GM21737 (cell line): ENCODE data around the gene ATP8A2.

Experiments used
- ATAC-seq: cut with Tn5 transposase; IDR thresholded peaks from one replicate; pipeline ENCODE4 v1.9.1; 2021; ENCODE audit warnings: mild to moderate bottlenecking, moderate library complexity; ENCODE audit not compliant: unreplicated experiment

ATP8A2 gene

DNA sequence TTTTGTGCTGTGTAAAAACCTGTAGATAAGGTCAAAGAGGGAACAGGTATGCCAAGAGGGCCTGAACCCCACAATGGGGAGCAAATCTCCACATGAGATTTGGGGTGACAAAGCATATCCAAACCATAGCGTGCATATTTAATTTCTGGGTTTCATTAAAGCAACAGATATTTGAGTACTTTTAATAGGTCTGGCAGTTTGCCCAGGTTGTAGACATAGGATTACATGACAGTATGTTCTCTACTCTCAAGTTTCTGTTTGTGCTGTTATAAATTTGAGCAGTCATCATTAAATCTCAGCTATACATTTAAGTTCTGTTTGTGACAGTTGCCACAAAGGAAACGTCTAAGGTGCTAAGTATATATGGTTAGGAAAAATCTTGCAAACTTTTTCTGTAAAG lies 236.4 kb downstream of the ATP8A2 start:
- ATAC-seq: no peak

GRCh38 chr13:25616674-25617073 lies 244.9 kb downstream of the ATP8A2 start:
- no peak for ATAC-seq

DNA sequence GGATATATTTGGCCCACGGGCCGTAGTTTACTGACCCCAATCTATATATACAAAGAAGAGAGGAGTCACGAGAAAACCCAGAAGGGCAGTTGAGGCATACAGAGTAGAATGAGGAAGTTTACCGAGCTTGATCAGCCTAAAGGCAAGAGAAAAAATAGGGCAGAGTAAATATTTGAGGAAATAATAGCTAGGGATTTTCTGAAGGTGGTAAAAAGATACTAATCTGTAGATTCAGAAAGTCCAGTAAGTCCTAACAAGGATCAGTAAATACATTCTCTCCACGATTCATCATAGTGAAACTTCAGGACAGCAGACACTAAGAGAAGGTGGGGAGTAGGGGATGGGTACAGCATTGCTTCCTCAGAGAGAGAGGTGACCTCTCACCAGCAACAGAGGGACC lies 248.1 kb downstream of the ATP8A2 start:
- ATAC-seq: no peak

DNA sequence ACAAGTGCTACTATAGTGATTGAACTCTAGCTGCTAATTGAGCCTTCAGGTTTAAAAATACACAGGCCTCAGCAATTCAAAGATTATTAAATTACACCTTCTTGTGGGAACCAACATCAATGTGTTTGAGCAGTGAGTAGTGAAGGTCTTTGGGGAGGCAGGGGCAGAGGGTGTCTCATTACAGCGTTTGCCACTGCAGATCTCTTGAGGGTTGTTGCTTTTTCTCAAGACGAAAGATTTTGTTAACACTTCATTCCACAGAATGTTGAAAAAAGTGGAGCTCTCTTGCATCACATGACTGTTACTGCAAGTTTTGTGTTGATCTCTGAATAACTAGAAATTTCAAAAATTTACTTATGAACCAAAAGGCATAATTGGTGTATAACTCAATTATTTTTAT lies 253.6 kb downstream of the ATP8A2 start:
- ATAC-seq: no peak

GRCh38 chr13:25630329-25630900 lies 258.6 kb downstream of the ATP8A2 start:
- no peak for ATAC-seq

GRCh38 chr13:25632166-25632888 lies 260.6 kb downstream of the ATP8A2 start:
- ATAC-seq: no peak

GRCh38 chr13:25633093-25633492 lies 261.3 kb downstream of the ATP8A2 start:
- ATAC-seq: no peak

- no peak for ATAC-seq
Observed at GRCh38 chr13:25645681-25646080, 273.9 kb downstream of the ATP8A2 start.

DNA sequence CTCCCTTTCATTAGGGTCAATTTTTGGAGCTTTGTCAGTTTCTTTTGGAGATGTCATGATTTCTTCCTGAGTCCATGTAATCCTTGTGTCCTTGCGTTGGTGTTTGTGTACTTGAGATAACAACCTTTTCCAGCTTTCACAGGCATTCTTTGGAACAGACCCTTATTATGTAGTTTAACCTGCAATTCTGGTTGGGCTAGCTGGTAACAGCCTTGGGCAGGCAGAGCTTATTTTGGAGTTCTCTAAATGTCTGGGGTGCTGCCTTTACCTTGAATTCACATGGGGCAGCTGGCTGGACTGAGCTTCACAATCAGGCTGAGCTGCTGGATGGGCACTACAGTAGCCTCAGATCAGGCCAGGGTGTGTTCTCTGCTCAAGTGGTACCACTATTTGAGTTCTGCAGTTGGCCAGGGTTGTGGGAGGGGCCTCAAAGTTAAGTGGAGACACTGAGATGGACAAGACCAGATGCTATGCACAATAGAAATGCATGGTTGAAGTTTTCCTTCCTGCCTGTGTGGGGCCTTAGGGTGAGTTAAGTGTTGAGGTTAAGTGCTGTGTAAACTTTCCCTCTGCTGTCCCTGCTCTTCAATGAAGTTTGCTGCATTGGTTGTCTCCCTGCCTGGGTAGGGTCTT lies 277.3 kb downstream of the ATP8A2 start:
- ATAC-seq: no peak

DNA sequence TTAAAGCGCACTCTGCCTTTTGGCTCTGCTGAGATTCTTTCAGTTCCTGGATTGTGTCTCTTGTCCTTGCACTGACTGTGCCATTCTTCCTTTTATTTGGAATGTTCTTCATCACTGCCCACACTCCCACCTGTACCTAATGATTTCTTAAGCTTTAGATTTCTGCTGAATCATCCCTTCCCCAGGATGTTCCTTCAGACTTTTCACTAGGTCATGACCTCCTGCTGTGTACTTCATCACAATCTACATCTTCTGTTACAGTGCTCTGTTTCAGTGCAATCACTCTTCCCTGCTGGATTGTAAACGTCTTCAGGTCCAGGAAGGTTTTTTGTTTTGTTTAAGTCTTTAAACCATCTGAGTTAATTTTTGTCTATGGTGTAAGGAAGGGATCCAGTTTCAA lies 281.0 kb downstream of the ATP8A2 start:
- no peak for ATAC-seq

GRCh38 chr13:25654322-25654721 lies 282.5 kb downstream of the ATP8A2 start:
- no peak for ATAC-seq

- no peak for ATAC-seq
Observed at GRCh38 chr13:25657157-25657556, 285.4 kb downstream of the ATP8A2 start.

DNA sequence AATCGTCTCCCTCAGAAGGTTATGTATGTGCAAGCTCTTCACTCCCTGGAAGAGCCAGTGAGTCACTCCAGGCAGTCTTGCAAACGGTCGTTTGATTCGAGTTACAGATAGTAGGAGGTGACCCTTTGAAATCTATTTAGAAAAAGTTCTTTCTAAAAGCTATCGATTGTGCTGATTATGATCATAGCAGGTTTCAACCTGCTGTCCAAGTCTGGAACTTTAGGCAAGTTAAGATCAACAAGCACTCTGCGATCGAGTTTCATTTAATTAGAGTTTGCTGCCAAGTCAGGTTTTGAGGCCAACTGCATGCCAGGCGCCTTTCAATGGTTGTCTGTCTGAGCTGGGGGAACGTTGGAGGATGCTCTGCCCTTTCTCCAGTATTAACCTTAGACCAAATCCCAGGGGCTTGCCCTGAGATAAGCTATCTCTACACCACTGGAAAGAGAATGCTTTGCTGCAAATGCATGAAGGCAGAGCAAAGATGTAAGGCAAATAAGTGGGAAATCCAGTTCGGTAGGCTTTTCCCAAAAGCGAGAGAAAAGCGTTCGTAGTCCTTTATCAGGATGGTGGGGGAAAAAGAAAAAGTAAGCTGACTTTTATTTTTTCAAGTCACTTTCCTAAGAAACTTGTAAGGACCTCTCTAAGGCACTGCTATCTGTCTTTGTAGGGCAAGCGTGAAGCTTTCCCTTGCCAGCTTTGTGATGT lies 287.5 kb downstream of the ATP8A2 start:
- no peak for ATAC-seq

DNA sequence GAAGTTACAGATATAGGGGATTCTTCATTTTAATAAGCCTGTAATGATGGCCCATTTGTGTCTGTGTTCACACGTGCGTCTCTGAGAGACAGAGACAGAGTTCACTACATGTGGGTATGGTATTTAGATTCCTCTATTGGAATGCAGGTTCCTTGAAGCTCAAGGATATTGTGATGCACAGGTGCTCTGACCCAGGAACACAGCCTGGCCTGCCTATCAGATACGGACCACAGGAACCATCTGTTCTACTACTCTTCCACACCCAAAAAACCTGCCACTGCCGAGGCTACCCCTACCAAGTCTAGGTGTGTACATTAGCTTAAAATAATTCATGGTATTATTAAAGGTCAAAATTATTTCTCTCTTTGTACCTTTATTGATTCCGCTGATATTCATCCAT lies 289.2 kb downstream of the ATP8A2 start:
- no peak for ATAC-seq

GRCh38 chr13:25662516-25662915 lies 290.7 kb downstream of the ATP8A2 start:
- no peak for ATAC-seq

- no peak for ATAC-seq
Observed at GRCh38 chr13:25668345-25668744, 296.6 kb downstream of the ATP8A2 start.

DNA sequence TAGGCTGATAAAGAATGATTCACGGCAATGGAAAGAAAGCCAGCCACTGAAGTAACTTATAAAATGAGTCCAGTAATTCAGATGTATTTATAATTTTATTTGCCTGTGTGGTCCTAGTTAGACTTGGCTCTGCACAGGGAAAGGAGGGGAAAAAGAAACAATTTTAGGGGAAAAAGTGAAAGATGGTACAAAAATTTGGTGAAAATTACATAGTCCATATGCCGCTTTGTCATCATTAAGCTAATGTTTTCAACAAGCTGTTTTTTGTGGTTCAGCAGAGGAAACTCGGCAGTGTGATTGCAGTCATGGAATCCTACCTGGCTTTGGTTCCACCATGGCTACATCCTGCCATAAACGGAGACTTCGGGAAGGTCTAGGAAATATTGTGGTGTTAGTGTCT lies 301.9 kb downstream of the ATP8A2 start:
- no peak for ATAC-seq

DNA sequence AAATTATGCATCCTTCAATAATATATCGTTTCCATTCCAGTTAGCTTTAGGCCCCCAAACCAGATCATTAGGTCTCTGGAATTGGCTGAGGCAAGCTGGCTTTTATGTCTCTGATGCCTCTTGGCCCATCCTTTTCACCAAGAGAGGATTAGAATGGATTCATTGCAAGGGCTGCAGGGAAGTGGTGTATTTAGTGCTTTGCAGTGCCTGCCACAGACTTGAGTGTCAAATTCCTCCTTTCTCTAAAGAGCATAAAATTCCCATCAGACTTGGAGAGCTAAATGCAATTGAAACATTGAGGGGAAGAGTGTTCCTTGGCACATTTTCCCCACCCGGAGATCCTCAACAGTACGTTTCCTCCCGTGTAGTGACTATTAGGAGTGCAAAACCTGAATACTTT lies 302.6 kb downstream of the ATP8A2 start:
- no peak for ATAC-seq

GRCh38 chr13:25675060-25675459 lies 303.3 kb downstream of the ATP8A2 start:
- ATAC-seq: no peak

- no peak for ATAC-seq
Observed at GRCh38 chr13:25677956-25678355, 306.2 kb downstream of the ATP8A2 start.

- ATAC-seq: no peak
Observed at GRCh38 chr13:25678398-25678797, 306.6 kb downstream of the ATP8A2 start.

DNA sequence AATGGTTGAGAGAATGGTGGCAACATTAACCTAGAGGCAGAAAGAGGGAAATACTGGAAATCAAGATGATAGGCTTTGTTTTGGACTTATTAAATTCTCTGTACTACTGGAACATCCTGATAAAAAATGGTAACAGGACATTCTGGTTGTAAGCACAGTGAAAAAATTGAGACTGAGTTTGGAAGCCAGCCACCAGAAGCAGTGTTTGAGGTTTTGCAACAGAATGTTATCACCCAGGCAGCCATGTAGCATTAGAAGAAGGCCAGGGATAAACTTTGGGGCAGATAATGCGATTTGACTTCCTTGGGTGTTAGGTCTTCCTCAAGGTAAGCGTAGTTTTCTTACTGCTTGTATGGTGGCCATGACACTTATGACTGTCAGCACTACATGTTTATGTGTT lies 307.4 kb downstream of the ATP8A2 start:
- ATAC-seq: no peak
